Epidermal melanocyte (primary cell): Measurements from ENCODE around the gene TMBIM6.

Source experiments
- DNase-seq: peaks from one replicate; pipeline ENCODE4 v3.0.0; 2011; ENCODE audit warnings: low spot score; ENCODE audit not compliant: insufficient read length

Gene TMBIM6

DNA sequence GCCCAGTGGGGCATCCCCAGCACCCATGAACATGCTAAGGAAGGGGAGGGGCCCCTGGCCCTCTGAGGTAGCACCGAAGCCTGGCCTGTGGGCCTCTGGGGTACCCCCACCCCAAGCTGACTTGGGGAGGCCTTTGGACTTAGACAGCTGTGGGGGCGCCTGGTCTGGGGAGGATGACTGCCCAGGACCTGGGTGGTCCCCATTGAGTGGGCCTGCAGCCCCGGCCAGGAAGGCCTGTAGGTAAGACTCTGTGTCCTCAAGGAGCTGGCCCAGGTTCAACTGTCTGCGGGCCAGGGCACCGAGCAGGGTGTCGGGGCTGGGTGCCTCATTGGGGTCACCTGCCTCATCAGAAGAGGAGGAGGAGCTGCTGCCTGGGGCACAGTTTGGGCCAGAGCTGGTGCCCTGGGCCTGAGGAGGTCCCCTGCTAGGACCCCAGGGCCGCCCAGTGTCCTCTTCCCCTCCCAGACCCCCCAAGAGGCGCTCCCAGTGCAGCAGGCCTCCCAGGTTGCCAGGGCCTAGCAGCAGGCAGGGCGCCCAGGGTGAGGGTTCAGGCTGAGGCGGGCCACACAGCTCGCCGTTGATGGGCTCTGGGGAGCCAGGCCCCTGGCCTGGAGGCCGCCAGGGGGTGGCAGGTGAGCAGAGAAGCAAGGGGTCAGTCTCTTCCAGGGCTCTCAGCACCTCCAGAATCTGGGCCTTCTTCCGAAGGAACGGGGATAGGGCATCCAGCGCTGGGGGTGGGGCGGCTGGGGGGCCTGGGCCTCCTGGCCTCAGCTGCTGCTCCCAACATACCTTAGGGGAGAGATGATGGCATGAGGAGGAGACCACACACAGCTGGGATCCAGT lies 55.5 kb downstream of the TMBIM6 start:
- DNase-seq: no peak

- DNase-seq: no peak
Observed at GRCh38 chr12:49797449-49797776, 56.1 kb downstream of the TMBIM6 start.

- no peak for DNase-seq
Observed at GRCh38 chr12:49798248-49798647, 56.9 kb downstream of the TMBIM6 start.

DNA sequence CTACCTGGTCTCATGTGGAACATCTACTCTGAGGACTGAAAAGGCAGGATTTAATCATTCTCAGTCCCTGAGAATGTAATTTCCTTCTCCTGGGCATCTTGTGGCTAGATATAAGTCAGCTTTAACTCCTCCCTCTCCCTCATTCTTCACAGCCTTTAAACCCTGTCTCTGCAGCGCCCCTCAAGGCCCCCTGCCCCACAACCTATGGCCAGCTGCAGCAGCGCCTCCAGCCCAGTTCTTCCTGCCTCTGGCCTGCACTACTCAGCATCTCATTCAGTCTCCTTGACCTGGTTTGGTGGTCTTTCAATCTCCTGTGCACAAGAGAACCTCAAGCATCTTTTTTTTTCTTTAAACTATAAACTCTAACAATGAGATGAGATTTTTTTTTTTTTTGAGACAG lies 57.6 kb downstream of the TMBIM6 start:
- no peak for DNase-seq

GRCh38 chr12:49800421-49801140 lies 59.2 kb downstream of the TMBIM6 start:
- DNase-seq: no peak

- DNase-seq: no peak
Observed at GRCh38 chr12:49801141-49802063, 60.0 kb downstream of the TMBIM6 start.

DNA sequence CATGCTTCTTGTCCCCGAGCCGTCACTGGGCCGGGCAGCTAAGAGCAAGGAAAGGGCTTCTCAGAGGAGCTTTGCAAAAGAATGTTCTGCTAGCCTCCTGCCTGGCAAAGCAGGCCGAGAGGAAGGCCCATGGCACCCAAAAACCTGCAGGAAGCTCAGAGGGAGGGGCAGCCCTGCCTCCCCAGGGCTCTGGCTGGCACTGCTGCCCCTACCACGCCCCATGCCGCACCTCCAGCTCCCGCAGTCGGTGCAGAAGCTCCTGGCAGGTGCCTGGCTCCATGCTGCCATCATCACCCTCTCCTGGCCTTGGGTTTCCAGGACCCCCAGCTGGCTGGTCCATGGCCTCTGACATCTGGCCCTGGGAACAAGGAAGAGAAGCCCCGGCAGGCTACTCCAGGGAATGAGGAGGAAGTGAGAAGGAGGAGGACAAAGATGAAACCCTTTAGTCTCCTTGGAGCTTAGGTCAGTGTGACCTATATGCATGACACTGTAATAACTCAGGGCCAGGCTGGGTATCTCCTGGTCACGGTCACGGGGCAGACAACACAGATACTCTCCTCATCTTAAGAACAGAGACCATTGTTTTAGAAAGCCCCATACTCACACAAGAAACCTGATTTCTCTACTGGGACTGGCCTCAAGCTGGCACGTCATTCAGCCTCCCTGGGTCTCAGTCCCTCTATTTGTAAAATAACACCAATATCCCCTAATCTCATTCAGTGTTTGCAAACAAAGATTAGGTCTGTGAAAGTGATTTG lies 62.5 kb downstream of the TMBIM6 start:
- DNase-seq: no peak

DNA sequence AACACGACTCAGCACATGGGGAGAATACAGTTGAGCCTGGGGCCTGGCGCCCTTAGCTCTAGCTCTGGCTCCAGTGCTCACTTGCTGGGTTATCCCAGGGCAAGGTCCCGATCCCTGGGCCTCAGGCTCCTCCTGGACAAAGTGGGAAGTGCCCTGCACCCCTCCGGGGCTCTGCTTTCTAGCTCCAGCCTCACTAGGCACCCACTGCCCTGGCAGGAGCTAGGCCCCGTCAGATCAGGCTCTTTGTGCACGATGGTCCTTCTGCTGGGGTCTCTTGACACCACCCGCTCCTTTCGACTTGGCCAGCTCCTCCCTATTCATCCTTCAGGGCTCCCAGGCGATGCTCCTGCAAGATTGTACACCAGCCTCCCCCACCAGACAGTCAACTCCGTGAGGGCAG lies 63.5 kb downstream of the TMBIM6 start:
- no peak for DNase-seq

DNA sequence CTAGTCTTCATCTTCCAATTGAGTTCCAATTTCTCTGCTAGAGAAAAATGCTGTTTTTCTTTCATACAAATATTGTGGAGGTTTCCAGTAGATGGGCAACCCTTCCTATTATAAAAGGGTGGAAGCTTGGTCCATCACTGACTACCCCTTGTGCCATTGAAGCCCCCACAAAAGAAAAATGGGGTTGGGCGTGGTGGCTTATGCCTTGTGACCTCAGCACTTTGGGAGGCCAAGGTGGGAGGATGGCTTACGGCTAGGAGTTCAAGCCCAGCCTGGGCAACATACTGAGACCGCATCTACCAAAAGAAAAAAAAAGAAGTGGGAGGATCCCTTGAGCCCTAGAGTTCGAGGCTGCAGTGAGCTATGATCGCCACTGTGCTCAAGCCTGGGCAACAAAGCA lies 64.1 kb downstream of the TMBIM6 start:
- no peak for DNase-seq

GRCh38 chr12:49806321-49806813 lies 65.0 kb downstream of the TMBIM6 start:
- no peak for DNase-seq

GRCh38 chr12:49806877-49807276 lies 65.5 kb downstream of the TMBIM6 start:
- DNase-seq: no peak

- no peak for DNase-seq
Observed at GRCh38 chr12:49807991-49808580, 66.7 kb downstream of the TMBIM6 start.

DNA sequence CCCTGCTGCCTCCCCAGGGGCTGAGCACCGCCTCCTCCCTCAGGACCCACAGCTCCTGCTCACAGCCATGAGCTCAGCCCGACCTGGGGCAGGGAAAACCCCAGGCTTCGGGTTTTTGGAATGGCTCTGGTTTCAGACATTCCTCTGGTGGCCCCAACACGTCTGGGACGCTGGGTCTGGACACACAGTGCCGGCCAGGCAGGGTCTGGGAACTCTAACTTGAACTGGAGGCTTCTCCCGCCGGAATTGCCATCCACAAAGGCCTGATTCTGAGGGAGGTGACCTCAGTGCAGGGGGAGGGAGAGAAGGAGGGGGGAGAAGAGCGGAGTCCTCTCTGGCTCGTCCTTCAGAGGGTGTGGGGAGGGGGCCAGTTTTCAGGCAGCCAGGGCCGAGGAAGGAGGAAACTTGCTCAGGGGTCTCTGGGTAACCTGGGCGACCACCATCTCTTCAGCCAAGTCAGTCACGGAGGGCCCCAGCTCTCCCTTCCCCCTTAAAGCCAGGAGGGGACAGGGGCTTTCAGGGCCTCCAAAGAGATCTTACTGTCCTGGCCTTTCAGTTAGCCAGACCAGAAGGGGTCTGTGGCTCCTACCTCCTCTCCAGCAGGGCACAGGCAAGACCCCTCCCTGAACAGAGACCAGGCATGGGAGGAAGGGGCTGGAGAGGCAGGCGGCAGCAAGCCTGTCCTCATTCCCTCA lies 67.5 kb downstream of the TMBIM6 start:
- DNase-seq: no peak

GRCh38 chr12:49809381-49809905 lies 68.1 kb downstream of the TMBIM6 start:
- no peak for DNase-seq

- no peak for DNase-seq
Observed at GRCh38 chr12:49809906-49810389, 68.6 kb downstream of the TMBIM6 start.

DNA sequence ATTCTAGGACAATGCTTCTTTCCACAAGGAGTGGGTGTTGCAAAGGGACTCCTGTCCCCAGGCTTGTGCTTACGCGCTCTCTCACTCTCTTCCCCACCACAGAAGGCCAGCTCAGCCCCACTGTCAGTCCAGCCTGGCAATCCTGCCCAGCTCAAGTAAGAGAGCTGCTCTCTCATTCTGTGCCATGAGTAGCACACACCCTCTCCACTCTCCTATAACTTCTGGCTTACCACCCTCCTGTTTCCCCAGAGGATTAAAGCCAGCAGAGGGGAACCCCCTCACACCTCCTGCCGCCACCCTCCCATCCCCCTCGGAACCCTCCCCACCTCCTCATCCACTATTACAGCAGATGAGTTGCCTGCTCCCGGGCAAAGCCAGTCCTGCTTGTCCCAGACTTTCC lies 69.8 kb downstream of the TMBIM6 start:
- DNase-seq: no peak

DNA sequence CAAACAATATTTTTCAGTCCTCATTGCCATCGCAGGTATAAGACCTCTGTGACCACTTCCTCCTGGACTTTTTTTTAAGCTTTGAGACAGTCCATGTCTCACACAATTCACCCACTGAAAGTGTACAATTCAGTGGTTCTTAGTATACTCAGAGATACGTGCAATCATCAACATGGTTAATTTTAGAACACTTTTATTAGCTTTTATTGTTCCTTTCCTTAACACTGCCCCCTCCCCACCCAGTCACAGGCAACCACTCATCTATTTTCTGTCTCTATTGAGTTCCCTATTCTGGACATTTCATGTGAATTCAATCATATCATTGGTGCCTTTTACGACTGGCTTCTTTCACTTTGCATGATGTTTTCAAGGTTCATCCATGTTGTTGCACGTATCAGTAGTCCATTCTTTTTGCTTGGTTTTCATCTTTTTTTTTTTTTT lies 70.6 kb downstream of the TMBIM6 start:
- DNase-seq: no peak

- DNase-seq: no peak
Observed at GRCh38 chr12:49813131-49813530, 71.8 kb downstream of the TMBIM6 start.
